HG03139 (cell line): ENCODE measurements around the gene ATOH8.

Experiments
- ATAC-seq: cut with Tn5 transposase; IDR thresholded peaks from one replicate; pipeline ENCODE4 v1.9.1; 2021; ENCODE audit not compliant: unreplicated experiment

ATOH8 gene

DNA sequence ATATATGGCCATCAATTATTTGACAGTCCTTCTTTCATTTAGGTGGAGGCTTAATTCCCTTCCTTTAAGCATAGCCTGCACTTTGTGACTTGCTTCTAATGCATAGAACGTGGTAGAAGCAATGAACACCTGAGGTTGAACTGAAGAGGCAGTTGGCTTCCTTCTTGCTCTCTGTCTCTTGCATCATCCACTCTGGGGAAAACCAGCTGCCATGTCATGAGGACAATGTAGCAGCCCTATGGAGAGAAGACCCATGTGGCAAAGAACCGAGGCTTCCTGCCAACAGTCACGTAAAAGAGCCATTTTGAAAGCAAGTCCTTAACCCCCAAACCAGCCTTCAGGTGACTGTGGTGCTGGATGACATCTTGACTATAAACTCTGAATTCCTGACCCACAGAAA lies 46.8 kb downstream of the ATOH8 start:
- no peak for ATAC-seq

DNA sequence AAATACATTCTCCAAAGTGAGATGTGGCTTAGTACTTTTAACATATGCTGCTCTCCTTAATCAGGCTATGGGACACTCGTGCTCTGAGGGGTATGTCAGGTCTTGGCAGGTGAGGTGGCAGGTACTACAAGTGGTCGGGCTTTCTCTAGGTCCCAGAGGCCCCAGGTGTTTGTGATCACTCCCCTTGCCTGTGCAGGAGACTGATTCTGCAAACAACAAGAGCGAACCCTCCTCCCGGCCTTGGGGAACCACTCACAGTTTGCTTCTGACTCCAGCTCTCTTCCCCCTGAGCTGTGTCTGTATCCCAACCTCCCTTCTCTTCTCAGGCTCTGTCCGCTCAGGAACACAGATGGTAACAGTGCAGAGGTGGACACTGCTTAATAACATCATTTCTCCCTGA lies 48.1 kb downstream of the ATOH8 start:
- no peak for ATAC-seq

DNA sequence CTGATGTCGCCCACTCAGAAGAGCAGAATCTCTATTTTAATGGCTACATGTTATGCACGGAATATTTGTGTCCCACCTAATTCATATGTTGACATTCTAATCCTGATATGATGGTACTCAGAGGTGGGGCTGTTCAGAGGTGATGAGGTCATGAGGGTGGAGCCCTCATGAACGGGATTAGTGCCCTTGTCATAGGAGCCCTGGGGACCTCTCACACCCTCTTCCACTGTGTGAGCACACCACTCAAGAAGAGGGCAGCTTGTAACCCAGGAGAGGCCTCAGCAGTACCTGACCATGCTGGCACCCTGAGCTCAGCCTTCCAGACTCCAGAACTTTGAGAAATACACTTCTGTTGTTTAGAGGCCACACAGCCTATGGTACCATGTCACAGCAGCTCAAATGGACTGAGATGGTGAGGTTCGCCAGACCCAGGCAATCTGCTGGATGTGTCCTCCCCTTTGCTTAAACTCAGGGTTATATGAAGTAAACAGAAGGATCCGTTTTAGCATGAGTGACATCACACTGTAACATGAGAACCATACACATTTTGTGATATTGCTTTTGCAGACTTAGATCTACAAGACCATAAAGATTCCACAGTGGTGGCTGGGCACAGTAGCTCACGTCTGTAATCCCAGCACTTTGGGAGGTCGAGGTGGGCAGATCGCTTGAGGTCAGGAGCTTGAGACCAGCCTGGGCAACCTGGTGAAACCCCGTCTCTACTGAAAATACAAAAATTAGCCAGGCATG lies 48.7 kb downstream of the ATOH8 start:
- ATAC-seq = no peak

GRCh38 chr2:85803704-85804425 lies 50.1 kb downstream of the ATOH8 start:
- no peak for ATAC-seq

DNA sequence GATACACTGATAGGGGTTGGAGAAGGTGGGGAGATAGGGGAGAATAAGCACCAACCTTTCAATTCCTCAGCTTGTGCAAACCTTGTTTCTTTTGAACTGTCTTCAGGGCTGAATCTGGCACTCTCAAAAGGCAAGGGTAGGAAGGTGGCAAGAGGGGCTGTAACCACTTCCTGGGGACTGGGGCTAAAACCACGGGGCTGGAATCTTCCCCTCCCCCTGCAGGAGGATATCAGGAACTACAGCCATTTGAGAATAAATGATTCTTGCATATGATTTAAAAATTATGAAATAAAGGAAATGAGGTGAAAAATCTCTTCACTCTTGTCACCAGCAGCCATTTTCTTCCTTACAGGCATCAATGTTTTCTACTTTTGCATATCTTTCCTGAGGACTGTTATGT lies 50.8 kb downstream of the ATOH8 start:
- no peak for ATAC-seq

DNA sequence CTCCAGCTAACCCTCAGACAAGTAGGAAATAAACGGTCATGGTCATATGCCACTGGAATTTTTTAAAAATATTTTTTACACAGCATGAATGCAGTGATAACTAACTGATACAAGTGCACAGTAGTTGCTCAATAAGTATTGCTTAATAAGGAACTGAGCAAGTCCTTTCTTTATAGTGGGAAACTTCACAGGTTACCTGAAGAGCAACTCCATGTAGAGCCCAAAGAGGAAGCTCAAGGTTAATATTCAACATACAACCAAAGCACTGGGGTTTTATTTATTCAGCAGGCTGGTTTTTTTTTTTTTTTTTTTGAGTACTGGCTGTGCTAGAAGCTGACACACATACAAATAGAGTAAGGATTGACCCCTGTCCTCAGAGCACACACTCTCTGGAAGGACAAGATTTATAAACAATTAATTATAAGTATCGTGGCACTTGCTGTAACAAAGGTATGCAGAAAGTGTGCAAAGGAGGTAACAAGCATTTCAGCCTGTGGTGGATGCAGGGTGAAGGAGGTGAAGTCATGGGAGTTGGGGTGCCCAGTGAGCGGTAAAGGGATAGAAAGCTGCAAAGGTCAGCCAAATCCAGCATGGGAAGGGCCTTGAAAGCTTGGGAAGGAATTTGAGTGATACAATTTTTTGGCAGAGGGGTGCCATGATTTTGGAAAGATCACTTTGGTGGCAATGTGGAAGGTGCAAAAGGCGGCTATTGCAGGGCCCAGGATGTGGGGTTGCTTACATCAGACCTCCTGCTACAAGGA lies 52.7 kb downstream of the ATOH8 start:
- ATAC-seq = no peak

DNA sequence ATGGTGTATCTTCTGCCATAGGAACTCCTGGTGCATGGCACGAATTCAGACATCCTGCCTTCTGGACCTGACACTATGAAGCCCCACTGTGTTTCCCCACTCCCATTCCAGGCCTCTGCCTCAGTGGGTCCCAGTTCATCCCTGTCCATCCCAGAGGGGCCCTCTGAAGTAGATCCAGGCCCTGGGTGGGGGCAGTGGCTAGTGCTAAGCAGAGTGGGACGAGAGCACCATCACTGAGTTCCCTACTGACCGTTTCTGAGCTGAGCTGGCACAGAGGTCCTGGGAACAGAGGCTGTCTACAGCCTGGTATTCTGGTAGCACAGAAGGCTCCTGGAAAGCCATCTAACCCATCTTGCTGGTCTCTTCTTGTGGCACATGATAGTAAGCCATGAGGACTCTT lies 54.0 kb downstream of the ATOH8 start:
- no peak for ATAC-seq

DNA sequence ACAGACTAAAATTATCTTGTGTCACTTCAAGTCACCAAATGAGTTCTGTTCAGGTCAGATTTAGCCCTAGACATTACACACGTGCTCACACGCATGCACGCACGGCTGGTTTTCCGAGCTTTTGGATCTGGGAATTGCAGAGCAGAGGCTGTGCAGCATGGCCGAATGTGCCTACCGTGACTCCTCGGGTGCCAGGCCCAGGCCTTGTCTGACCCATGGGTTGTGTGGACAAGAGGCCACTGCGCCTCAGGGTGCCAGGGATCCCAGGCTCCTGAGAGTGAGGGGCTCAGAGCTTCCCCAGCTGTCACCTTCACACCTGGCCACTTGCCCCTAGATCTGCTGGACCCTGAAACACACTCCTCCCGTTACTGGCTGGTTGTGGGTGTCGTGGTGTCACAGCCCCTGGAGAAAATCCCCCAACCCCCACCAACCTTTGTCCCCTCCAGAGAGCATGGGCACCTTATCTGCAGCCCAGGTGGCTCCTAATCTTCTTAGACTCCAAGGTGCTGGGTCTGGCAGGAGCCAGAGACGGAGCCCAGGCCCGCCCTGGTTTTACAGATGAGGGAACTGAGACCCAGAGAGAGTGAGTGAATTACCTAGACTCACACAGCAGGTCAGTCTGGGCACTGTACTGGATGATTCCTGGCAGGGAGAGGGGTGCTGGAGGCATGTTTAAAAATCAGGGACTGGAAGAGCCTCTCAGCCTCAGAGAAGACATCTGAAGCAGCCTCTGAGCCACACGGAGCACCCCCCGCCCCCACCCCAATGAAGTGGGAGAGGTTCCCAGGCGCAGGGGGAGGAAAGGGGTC lies 56.8 kb downstream of the ATOH8 start:
- ATAC-seq = no peak

- no peak for ATAC-seq
Observed at GRCh38 chr2:85811180-85812093, 57.6 kb downstream of the ATOH8 start.

DNA sequence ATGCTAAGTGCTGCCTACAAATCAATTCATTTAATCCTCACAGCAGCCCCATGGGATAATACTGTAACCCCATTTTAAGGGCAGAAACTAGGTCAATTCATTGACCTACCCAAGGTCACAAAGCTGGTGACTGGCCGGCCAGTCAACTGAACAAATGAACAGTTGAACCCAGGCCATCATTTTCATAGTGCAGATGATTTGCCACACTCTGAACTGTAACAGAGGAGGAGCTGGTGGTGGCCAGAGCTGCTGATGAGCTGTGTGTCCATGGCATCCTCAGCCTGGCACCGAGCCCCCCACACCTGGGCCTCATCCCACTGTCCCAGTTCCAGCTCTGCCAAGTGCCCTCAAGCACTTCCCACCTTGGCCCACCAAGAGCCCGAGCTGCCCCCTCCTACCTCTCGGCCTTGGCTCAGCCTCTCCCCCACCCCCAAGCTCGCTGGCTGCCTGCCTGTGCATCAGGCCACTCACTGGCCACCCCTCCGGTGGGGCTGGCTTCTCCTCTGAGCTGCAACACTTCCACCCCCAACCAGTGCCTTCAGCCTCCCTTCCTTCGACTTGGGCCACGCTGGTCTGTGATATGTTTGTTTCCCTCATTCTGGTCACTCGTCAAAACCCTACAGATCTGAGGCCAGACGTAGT lies 58.4 kb downstream of the ATOH8 start:
- ATAC-seq = no peak

- no peak for ATAC-seq
Observed at GRCh38 chr2:85813211-85813981, 59.6 kb downstream of the ATOH8 start.

DNA sequence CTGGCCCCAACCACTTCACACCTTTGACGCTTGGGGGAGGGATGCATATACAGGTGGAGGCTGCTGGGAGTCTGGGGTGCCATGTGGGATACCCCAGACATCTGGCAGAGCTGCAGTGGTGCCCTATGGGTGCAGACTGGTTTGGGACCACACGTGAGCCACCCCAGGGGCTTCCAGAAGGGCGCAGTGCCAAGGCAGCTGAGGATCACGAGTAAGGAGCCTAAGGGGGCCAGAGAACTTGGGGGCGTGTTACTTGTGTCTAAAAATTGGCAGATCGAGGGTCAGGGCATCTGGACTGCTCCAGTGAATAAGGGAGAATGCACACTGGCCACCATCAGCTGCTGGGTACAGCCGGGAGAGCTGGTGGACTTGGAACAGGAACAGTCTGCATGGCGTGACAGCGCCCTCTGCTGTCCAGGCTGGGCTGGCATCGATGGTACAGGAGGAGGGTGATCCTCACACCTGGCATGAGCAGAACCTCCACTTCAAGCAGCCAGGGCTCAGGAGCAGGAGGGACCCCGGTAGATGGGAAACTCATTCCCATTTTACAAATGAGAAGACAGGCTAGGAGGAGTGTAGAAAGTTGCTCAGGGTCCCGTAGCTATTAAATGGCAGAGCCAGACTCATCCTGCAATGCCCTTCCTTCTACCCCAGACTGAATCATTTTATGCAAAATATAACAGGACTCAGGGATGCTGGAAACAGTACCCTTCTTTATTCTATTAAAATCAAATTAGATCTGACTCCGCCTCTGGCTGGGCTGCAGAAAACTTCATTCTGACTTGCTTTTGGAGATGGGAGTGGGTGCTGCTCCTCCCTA lies 60.4 kb downstream of the ATOH8 start:
- no peak for ATAC-seq

GRCh38 chr2:85814802-85815550 lies 61.2 kb downstream of the ATOH8 start:
- no peak for ATAC-seq

DNA sequence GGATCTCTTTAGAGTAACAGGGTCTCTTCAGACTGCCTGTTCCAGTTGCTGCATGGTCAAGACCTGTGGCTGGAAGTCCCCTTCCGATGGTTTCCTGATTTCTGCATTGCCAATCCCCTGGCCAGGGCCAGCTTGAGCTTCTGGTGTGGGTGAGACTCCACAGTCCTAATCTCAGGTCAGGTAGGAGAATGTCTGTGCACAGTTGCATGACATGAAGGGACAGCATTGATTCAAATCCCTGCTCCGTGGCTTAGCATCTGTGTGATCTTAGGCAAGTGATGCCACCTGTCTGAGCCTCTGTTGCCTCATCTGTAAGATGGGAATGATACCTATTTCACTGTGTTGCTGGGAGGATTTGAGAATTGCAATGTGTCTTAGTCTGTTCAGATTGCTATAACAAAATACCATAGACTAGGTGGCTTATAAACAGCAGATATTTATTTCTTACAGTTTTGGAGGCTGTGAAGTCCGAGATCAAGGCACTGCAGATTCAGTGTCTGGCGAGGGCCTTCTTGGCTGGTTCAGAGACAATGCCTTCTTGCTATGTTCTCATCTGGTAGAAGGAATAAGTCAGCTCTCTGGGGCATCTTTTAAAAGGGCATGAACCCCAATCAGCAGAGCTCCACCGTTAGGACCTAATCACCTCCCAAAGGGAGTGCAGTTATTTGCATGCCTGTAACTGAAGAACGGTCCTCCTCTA lies 66.2 kb downstream of the ATOH8 start:
- ATAC-seq = no peak

DNA sequence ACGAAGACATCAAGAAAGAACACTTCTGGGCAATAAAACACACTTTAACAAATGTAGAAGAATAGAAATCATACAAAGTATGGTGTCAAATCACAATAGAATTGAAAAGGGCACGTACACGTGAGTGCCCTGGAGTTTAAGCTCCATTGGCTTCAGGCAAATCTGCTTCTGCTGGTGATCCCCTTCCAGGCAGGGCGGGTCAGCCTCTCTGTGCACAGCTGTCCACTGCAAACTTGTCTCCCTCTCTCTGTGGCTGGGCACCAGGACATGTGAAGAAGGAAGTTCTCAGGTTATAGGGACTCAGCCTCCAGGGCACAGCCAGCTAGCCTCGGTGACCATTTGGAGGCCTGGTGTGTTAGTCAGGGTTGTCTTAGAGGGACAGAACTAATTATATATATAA lies 69.0 kb downstream of the ATOH8 start:
- no peak for ATAC-seq

- no peak for ATAC-seq
Observed at GRCh38 chr2:85823951-85824350, 70.2 kb downstream of the ATOH8 start.
